Measurements from ENCODE around the gene PLCL1.

PLCL1 gene

GRCh38 chr2:198102120-198102519, 297.7 kb downstream of the PLCL1 start:
- no peak for DNase-seq
- Mint-ChIP-seq H3K9me3 (no peaks in the 10 kb centered on the region), H3K27me3 (no peaks in the 10 kb centered on the region), H3K4me1 (no peaks in the 10 kb centered on the region), H3K4me3 (no peak overlapping the region), H3K36me3 (peaks cover 6% of the 10 kb centered on the region), H3K27ac (no peak overlapping the region)
- CTCF ChIA-PET = interaction anchor here (0.6 kb wide), 1 partner anchor 18 kb away, joined by 3 read pairs; no protein-coding TSS in a partner anchor

GRCh38 chr2:198102856-198103255, 298.5 kb downstream of the PLCL1 start:
- Mint-ChIP-seq H3K4me3 (no peak overlapping the region), H3K27ac (no peak overlapping the region), H3K4me1 (no peaks in the 10 kb centered on the region), H3K27me3 (no peaks in the 10 kb centered on the region), H3K36me3 (peaks cover 6% of the 10 kb centered on the region), H3K9me3 (no peaks in the 10 kb centered on the region)
- DNase-seq = no peak
- CTCF ChIA-PET = no interaction called here

GRCh38 chr2:198106621-198107385, 302.4 kb downstream of the PLCL1 start:
- no peak for DNase-seq
- Mint-ChIP-seq H3K4me3 (no peak overlapping the region), H3K9me3 (no peaks in the 10 kb centered on the region), H3K4me1 (no peaks in the 10 kb centered on the region), H3K27me3 (no peaks in the 10 kb centered on the region), H3K36me3 (peaks cover 5% of the 10 kb centered on the region), H3K27ac (no peak overlapping the region)
- CTCF ChIA-PET = no interaction called here

GRCh38 chr2:198113316-198113715, 308.9 kb downstream of the PLCL1 start:
- no peak for DNase-seq
- Mint-ChIP-seq H3K27ac (no peak overlapping the region), H3K27me3 (no peaks in the 10 kb centered on the region), H3K4me3 (no peak overlapping the region), H3K4me1 (no peaks in the 10 kb centered on the region), H3K9me3 (no peaks in the 10 kb centered on the region), H3K36me3 (no peaks in the 10 kb centered on the region)
- CTCF ChIA-PET = no interaction called here

- CTCF ChIA-PET = interaction anchor here (0.5 kb wide), 1 partner anchor 205 kb away, joined by 4 read pairs; no protein-coding TSS in a partner anchor
- Mint-ChIP-seq H3K4me3 (no peak overlapping the region), H3K27me3 (no peaks in the 10 kb centered on the region)
Observed at GRCh38 chr2:198114064-198114463, 309.7 kb downstream of the PLCL1 start.

GRCh38 chr2:198115201-198115600, 310.8 kb downstream of the PLCL1 start:
- Mint-ChIP-seq H3K4me3 (no peak overlapping the region), H3K9me3 (no peaks in the 10 kb centered on the region), H3K27me3 (no peaks in the 10 kb centered on the region), H3K36me3 (no peaks in the 10 kb centered on the region), H3K27ac (no peak overlapping the region), H3K4me1 (no peaks in the 10 kb centered on the region)
- DNase-seq = no peak
- CTCF ChIA-PET = no interaction called here

More at GRCh38 chr2:198114064-198114463, 309.7 kb downstream of the PLCL1 start:
- no peaks in the 10 kb centered on the region for H3K9me3 Mint-ChIP-seq
- H3K4me1 Mint-ChIP-seq = no peaks in the 10 kb centered on the region
- DNase-seq = no peak
- H3K27ac Mint-ChIP-seq = no peak overlapping the region
- no peaks in the 10 kb centered on the region for H3K36me3 Mint-ChIP-seq

GRCh38 chr2:198116756-198117155, 312.4 kb downstream of the PLCL1 start:
- H3K4me3 Mint-ChIP-seq = no peak overlapping the region
- no peak for DNase-seq
- H3K9me3 Mint-ChIP-seq = no peaks in the 10 kb centered on the region
- CTCF ChIA-PET = no interaction called here
- no peaks in the 10 kb centered on the region for H3K27me3 Mint-ChIP-seq
- H3K4me1 Mint-ChIP-seq = no peaks in the 10 kb centered on the region
- no peaks in the 10 kb centered on the region for H3K36me3 Mint-ChIP-seq
- no peak overlapping the region for H3K27ac Mint-ChIP-seq

- no peaks in the 10 kb centered on the region for H3K27me3 Mint-ChIP-seq
- H3K9me3 Mint-ChIP-seq = no peaks in the 10 kb centered on the region
- CTCF ChIA-PET = no interaction called here
- DNase-seq = no peak
- H3K4me3 Mint-ChIP-seq = no peak overlapping the region
- no peak overlapping the region for H3K27ac Mint-ChIP-seq
- no peaks in the 10 kb centered on the region for H3K4me1 Mint-ChIP-seq
- H3K36me3 Mint-ChIP-seq = no peaks in the 10 kb centered on the region
Observed at GRCh38 chr2:198117406-198118041, 313.1 kb downstream of the PLCL1 start.

- Mint-ChIP-seq H3K27ac (no peak overlapping the region), H3K9me3 (no peaks in the 10 kb centered on the region), H3K27me3 (no peaks in the 10 kb centered on the region), H3K4me3 (no peak overlapping the region), H3K4me1 (no peaks in the 10 kb centered on the region), H3K36me3 (no peaks in the 10 kb centered on the region)
- CTCF ChIA-PET = interaction anchor here (0.5 to 3.3 kb wide), 15 partner anchors 8 to 411 kb away, joined by 3 to 17 read pairs (median 4); partner anchors contain the start of gene PLCL1
- peak; percentile 65 for DNase-seq
Observed at GRCh38 chr2:198127627-198128026, 323.2 kb downstream of the PLCL1 start.

GRCh38 chr2:198129609-198130008, 325.2 kb downstream of the PLCL1 start:
- Mint-ChIP-seq H3K27ac (no peak overlapping the region), H3K27me3 (no peaks in the 10 kb centered on the region)
- CTCF ChIA-PET = no interaction called here

GRCh38 chr2:198134293-198134955, 330.0 kb downstream of the PLCL1 start:
- Mint-ChIP-seq H3K9me3 (peaks cover 3% of the 10 kb centered on the region), H3K4me1 (no peaks in the 10 kb centered on the region), H3K27me3 (no peaks in the 10 kb centered on the region), H3K36me3 (no peaks in the 10 kb centered on the region), H3K27ac (no peak overlapping the region), H3K4me3 (no peak overlapping the region)
- CTCF ChIA-PET = no interaction called here
- no peak for DNase-seq

More at GRCh38 chr2:198129609-198130008, 325.2 kb downstream of the PLCL1 start:
- H3K9me3 Mint-ChIP-seq = no peaks in the 10 kb centered on the region
- no peak for DNase-seq
- H3K4me1 Mint-ChIP-seq = no peaks in the 10 kb centered on the region
- H3K4me3 Mint-ChIP-seq = no peak overlapping the region
- H3K36me3 Mint-ChIP-seq = no peaks in the 10 kb centered on the region

- Mint-ChIP-seq H3K9me3 (peaks cover 3% of the 10 kb centered on the region), H3K4me3 (no peak overlapping the region), H3K36me3 (no peaks in the 10 kb centered on the region), H3K4me1 (no peaks in the 10 kb centered on the region), H3K27me3 (no peaks in the 10 kb centered on the region), H3K27ac (no peak overlapping the region)
- CTCF ChIA-PET = interaction anchor here (0.8 to 1.4 kb wide), 2 partner anchors 8 to 12 kb away, joined by 3 to 4 read pairs; no protein-coding TSS in a partner anchor
- no peak for DNase-seq
Observed at GRCh38 chr2:198135481-198135934, 331.1 kb downstream of the PLCL1 start.

GRCh38 chr2:198136142-198136541, 331.7 kb downstream of the PLCL1 start:
- DNase-seq = no peak
- peaks cover 3% of the 10 kb centered on the region for H3K9me3 Mint-ChIP-seq
- CTCF ChIA-PET = interaction anchor here (1.4 kb wide), 1 partner anchor 9 kb away, joined by 4 read pairs; no protein-coding TSS in a partner anchor
- no peaks in the 10 kb centered on the region for H3K36me3 Mint-ChIP-seq
- no peaks in the 10 kb centered on the region for H3K27me3 Mint-ChIP-seq
- no peaks in the 10 kb centered on the region for H3K4me1 Mint-ChIP-seq
- H3K4me3 Mint-ChIP-seq = no peak overlapping the region
- H3K27ac Mint-ChIP-seq = no peak overlapping the region

- Mint-ChIP-seq H3K27ac (no peak overlapping the region), H3K4me3 (no peak overlapping the region), H3K36me3 (no peaks in the 10 kb centered on the region), H3K9me3 (peaks cover 3% of the 10 kb centered on the region), H3K27me3 (no peaks in the 10 kb centered on the region), H3K4me1 (no peaks in the 10 kb centered on the region)
- CTCF ChIA-PET = no interaction called here
- DNase-seq = no peak
Observed at GRCh38 chr2:198137733-198138132, 333.3 kb downstream of the PLCL1 start.

Measured in activated naive CD4-positive, alpha-beta T cell treated with anti-CD3 and anti-CD28 coated beads, Interleukin-2, amount 10 ng/mL, durations not matched to agents 7 days and 5 days (primary cell).